Hippocampal formation (tissue), 2 donors: ENCODE measurements around the gene DOK5.

Source experiments
- DNase-seq, 2 donors: peaks; one replicate each; lab custom pipeline; 2025; lab: John Stamatoyannopoulos, UW

Gene DOK5

DNA sequence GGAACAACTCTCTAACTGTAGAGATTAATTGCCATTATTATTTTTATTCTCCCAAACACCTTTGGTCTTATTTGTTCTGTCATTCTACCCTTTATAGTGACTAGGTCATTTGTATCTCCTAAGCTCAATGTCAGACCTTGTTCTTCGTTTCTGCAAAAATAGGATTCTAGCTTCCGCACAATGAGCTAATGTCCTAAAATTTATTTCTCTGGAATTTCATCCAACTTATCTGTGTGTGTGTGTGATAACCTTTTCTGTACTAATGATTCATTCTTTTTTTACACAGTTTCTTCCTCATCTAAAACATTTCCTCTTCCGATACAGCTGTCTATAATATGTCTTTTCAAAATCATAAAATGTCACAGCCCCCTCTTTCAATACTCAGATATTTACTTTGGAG is 84.5 kb downstream of the DOK5 start:
- DNase-seq = no peak

DNA sequence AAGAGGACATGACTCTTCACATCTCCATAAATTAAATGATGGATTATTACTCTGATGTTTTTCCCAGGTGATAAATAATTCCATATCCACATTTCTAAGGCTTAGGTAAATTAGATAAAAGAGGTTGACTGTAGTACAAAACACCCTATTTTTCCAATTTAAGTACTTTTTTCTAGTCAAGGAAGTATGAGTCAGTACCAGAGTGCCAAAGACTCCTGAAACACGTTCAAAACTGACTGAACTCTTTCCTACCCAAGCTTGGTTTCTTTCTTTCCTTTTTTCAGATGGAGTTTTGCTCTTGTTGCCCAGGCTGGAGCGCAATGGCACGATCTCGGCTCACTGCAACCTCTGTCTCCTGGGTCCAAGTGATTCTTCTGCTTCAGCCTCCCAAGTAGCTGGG is 85.0 kb downstream of the DOK5 start:
- DNase-seq = no peak

DNA sequence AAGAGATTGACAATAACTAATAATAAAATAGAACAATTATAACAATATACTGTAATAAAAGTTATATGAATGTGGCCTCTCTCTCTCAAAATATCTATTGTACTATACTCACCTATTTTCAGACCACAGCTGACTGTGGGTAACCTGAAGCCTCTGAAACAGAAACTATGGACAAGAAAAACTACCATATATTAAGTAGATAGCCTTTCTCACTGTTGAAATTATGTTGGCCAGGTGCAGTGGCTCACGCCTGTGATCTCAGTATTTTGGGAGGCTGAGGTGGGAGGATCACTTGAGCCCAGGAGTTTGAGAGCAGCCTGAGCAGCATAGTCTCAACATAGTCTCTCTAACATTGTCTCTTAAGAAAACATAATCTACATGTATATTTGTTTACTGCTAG is 89.9 kb downstream of the DOK5 start:
- no peak for DNase-seq

DNA sequence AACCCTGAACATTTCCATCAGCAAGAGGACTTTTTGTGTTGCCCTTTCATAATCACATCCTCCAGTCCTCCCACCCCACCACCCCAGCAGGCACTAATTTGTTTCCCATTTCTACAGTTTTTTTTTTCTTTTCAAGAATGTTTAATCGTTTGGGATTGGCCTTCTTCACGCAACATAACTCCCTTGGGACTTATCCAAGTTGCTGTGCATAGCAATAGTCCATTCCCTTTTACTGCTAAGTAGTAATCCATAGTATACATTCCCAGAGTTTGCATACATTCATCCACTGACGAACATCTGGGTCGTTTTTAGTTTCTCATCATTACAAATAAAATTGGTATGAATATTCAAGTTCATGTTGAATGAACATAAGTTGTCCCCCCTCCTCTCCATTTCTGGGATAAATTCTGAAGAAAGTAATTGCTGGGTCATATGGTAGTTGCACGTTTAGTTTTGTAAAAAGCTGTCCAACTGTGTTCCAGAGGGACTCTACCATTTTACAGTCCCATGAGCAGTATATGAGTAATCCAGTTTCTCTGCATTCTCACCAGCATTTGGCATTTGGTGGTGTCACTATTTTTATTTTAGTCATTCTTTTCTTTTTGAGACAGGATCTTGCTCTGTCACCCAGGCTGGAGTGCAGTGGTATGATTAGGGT is 90.8 kb downstream of the DOK5 start:
- no peak for DNase-seq

DNA sequence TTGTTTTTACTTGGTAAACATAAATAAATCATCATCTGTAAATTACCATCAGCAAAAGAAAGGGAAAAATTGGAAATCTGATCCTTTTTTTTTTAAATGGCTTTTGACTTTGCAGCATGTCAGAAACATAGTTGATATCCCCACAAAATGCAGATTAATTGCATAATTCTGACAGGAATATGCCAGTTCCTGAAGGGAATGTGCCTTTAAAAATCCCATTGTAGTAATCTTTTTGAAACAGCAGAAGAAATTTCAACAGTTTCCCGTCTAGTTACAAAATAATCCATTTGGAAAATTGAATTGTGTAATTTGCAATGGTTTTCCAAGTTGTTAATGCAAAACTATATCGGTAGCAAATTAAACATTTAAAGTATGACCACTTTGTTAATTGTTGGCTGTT is 95.2 kb downstream of the DOK5 start:
- no peak for DNase-seq

DNA sequence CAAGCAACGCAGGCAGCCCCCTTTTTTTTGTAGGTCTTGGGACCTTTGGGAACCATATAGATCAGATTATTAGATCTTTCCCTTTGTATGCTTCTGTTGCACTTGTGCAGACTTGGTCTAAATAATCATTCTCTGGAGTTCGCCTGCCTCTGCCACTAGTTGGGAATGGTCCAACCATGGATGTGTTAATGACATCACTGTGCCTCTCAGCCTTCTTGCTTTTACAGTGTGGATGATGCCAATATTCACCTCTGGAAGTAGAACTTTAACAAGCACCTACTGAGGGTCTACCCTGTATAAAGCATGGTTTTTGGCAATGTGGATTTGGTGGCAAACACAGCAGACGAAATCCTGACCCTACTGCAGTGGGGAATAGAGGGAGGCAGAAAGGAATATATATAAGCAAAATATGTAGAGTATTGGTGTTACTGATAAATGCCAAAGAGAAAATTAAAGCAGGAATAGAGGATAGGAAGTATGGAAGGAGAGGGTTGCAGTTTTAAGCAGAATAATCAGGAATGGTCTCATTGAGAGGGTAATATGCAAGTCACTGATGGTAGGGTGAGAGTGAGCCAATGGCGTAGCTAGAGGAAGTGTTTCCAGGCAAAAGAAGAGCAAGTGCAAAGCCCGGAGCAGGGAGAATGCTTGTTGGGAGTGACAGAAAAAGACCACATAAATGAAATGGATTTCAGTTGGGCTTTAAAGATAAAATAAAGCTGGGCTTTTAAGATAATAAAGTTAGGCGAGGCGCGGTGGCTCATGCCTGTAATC is 97.5 kb downstream of the DOK5 start:
- DNase-seq = no peak

DNA sequence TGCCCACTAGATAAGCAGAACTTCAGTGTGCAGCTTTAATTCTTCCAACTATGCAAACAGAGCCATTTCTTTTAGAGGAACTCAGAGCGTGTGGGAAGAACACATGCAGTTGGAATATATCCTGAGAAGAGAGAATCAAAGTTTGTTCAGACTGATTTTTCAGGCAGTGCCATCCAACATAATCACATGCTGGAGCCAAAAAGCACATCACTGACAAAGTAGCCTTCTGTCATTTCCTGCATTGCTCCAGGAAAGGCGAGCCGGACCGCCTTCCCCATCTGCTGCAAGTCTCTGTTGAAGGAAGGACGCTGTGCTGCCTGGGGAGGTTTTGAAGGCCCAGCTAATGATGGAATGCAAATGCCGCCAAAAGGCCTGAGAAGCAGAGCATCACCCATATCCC is 98.4 kb downstream of the DOK5 start:
- DNase-seq = peak; percentile 2 to 7

DNA sequence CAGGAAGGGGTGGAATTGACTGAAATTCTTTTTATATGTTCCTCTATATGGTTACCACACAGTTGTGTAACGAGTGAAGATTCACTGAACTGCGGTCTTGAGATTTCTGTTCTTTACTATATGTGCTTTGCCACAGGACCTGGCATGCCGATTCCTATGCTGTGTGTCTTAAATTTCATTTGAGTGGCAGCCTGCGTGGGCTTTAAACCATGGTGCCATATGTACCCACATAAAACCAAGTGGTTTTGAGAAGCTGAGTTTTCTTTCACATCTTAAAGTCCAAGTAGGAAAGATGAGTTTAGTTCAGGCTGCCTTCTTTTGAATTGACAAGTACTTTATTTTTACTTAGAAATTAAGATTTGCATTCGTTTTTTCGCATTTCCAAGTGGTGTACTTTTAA is 101.1 kb downstream of the DOK5 start:
- DNase-seq = no peak

DNA sequence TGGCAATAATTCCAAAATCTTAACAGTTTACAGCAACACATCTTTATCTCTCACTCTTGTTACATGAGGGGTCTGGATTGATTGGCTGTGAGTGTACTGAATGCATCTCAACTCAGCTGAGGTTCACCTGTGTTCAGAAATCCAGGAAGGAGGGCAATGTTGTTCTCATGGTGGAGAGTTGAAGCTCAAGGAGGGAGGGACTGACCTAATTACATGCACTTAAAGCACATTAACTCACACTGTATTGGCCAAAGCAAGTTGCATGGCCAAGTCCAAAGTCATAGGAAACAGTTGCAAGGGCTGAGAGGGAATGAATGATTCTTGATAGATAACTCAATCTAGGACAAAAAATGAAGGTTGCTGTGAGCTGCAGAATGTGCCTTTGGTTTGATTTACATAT is 102.2 kb downstream of the DOK5 start:
- DNase-seq = no peak

DNA sequence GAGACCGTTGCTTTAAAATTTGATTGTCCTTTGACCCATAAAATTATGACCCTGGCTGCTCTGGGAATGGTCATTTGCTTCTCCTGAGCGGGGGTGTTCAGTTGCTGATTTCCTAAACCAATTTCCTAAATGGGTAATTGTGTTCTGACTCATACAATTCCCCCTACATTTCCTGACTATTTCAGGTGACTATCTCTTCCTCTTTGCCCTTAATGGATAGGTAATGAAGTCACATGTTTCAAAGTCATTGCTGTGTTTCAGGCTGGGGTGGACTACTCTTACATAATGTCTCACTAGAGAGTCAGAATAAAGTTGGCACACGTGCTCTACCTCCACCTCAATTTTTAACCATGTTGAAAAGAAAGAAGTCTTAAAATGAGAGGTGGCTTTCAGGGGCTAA is 109.8 kb downstream of the DOK5 start:
- DNase-seq = no peak

DNA sequence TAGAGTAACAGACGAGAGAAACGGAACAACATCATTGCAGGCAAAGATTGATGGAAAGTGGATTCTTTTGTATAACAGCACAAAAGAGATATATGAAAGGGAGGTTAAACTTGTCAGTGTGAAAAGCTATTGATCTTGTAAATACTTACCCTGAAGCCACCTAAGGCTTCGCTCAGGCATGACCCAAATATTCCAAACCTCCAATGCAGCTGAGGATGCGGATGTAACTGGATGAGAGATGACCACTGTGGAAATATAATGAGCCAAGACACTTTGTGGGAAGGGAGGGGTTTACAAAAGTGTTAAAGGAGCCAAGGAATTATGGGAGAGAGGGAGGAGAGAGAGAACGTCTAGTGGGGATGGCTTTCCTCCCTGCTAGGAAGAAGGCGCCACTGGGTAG is 112.0 kb downstream of the DOK5 start:
- DNase-seq = no peak

DNA sequence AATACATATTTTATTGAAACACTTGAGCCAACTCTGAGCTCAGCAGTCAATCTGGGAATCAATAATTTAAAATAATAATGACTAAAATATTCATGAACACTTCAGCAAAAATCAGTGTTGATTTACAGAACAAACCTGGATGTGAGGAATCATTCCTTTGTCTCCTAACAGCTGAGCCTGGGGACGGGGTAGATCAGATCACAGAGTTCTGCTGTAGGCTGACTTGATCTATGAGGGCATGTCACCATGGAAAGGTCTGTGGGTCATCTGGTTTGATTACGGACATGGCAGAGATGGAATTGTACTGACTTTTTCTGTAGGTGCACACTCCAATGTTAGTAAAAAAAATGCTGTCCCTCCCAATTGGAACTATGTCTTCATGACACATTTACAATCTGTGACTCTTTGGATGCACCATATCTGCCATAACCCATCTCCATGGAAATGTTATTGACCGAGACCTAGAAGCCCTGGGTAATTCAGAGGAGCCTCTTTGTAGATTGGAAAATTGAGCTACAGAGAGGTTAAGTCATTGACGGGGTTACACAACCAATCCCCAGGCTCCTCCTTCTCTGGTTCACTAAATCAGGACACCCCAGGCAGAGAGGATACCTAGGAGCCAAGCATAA is 114.1 kb downstream of the DOK5 start:
- no peak for DNase-seq

DNA sequence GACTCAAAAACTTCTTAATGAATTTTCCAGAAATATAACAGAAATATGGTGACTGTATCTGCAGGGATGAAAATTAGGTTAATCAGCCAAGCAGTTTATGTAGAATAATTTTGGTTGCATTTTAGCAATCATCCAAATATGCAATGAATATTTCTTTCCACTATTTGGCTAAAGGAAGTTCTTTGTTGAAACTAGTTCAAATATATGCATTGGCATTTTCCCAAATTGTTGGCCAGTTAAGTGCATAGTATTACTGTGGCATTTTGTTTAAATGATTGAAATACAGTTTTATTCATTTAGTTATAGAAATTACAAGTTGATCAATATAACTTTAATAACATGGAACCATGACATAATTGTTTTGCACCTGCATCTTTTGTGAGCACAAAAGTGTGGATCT is 115.5 kb downstream of the DOK5 start:
- no peak for DNase-seq

DNA sequence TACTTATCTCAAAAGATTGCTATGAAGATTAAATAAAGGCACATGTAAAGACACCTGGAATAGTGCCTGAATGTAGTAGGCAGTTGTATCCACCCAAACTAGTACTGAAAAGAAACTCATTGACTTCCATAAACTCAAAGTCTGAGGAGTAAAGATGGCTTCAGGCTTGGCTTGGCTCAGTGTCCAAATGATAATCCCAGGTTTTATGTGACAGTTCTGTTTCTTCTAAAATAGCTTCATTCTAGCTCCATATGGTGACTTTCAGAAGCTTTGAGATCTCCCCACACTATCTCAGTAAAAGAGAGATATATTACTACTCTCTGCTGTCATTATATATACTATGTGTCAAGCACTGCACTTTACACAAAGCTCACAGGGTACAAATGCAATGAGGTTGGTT is 121.3 kb downstream of the DOK5 start:
- DNase-seq = no peak

DNA sequence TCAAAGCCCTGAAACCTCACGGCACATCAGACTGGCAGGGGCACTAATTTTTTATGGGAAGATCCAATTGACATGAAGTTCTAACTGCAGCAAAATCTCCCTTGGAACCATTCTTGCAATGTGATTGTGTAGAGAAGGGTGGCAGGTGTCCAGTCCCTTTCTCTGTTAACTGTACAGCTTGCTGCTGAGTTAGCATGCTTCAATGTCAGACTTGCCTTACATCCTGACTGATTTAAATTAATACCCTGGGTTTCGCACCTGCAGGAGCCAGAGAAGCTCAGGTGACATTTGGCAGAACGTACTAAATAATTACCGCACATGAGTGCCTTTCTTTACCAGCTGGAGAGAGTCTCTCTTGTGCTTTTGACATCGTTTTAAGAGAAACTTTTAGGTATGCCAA is 123.0 kb downstream of the DOK5 start:
- no peak for DNase-seq

DNA sequence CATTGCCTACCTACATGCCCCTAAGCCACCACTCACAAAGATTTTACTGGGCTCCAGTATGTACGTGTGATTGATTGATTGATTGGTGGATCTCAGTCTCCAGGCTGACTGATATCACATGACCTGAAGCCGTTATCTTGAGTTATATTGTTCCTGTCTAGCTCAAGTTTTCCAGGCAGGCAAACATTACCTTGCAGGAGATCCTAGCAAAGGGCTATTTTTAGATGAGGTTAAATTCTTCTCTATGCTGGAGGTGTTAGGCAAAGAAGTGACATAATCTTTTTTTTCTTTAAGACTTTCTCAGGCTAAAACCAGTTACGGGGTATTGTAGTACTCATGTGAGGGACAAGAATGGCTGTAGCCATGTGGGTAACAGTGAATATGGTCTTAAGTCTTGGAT is 125.2 kb downstream of the DOK5 start:
- DNase-seq = no peak

DNA sequence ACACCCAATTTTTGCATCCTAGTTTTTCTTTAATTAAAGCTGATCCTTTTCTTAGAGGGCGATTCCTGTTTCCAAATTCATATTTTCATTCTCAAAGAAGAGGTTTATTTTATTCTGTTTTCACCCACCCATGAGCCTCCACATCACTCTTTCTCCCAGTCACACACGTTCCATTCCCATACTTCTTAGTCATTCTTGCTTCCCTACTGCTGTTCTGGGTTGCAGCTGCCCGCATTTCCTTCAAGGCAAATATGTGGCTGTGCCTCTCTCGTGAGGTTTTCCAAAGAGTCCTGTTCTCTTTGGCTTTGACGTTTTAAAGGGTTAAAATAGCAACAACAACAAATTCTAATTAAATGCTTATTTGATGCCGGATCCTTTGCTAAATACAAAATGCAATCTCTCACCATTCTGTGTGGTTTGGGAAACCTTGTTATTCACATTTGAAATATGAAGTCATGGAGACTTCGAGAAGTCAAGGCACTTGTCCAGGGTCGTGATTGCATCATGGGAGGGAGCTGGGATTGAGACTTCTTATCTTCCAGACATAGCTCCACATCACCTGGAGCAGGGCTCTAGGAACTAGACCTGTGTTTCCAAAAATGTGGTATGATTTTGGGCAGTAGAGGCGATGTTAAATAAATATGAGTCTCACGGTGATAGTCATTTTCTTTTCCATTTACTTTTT is 126.6 kb downstream of the DOK5 start:
- no peak for DNase-seq

DNA sequence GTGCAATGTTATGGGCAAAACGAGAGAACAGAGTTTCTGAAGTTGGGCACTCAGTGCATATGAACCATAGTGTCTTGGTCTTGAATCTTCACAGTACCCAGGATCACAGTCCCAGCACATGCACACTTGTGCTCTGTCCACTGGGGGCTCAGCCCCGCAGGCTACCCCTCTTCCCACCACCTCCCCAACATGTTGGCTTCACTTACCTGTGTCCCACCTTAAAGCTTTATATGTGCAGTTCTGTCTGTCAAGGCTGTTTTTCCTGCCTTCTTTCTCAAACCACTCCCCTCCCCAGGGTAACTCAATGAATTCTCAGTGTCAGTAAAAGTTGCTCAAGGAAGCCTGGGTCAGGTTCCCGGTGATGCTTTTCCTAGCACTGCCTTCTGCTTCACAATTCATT is 129.9 kb downstream of the DOK5 start:
- DNase-seq = no peak

DNA sequence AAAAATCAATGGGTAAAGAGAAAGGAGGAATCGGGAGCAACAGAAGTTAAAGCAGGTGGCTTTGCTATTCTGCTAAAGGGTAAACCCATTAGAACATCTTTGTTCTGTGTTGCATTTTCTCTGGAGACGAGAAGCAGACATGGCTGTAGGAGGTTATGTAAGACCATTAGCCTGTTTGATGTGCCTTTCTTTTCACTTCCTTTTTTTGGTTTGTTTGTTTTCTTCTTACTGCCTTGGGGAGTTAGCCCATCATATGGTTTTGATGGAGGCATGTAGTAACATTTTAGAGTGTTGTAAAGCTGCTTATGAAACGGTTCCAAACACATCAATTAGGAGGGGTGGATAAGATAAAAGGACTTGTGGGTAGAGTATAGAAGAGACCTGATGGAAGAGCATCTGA is 131.0 kb downstream of the DOK5 start:
- no peak for DNase-seq

DNA sequence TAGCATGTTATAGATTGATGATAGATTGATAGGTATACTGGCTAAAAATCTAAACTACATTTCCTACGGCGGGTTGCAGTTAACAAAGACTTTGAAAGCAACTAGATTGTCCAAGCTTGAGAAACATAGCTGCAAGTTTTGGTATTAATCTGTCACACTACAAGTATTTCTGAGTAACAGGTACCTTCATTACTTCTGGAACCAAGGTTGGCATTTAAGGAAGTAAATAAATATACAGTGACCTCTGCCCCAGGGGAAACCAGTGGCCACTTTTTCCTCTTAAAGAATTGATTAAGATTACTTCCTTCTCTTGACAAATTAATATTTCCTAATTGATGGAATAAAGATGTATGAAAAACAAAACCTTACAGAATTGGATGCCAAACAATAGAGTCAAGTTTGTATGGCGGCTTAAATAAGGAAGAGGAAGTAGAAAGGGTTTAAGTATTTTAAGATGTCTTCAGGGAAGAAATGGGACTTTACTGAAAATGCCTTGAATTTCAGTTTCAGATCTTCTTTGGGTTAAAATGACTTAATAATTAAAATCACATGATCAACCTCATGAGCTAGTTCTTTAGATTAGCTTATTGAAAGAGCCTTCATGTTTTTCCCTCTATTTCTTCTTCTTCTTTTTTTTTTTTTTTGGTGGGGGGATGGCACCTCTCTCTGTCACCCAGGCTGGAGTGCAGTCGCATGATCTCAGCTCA is 132.8 kb downstream of the DOK5 start:
- DNase-seq = no peak

DNA sequence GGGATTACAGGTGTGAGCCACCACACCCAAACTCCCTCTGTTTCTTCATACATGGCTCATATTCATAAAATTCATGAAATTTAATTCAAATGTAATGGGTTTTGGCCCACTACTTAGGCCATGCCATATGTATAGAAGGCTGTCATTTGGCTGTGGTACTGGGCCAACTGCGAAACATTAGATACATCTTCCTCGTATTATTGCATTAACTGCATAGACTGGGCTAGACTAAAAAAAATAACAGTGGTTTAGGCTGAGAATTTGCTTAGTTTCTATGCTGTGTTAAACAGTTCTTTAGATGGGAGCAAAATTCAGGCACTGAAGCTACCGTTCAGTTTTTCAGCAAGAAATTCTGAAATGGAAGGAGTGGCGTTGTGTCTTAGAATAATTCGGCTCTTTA is 133.6 kb downstream of the DOK5 start:
- DNase-seq = no peak

DNA sequence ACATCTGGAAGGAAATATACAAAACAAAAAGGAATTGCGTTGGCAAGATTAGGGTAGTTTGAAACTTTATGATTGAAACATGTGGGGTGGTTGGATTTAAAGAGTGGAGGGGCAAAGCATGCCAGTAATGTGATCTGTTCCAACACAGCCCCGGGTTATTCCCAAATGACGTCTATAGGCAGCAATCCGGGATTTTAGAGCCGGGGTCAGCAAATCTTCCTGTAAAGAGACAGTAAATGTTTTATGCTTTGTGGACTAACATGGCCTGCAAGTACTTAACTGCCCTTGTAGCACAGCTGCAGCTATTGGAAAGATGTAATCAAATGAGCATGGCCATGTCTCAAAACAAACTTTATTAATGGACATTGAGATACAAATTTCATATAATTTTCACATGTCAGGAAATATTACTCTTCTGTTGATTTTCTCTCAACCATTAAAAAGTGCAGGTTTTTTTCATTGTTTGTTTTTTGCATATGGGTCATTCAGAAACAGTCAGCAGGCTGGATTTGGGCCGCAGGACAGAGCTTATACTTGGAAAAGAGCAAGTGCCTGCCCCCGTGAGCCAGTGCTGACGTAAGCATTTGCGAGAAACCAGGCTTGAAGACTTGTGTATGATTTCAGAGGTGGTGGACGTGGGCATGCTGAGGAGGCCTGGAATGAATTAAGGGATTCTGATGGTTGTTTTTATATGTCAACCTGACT is 136.5 kb downstream of the DOK5 start:
- no peak for DNase-seq
